Measurements from ENCODE around the gene HOXA3. TPM values are rescaled to one million over a fixed set of nuclear protein-coding genes. Genes with fewer than 3 reads are reported as not detected.

The HOXA3 gene
- total and polyA plus RNA-seq, 10 of the 15 experiments (the other 5 are each of a cell fraction or from before 2014, with no cell fraction given): 0.05 TPM; not detected in 9

DNA sequence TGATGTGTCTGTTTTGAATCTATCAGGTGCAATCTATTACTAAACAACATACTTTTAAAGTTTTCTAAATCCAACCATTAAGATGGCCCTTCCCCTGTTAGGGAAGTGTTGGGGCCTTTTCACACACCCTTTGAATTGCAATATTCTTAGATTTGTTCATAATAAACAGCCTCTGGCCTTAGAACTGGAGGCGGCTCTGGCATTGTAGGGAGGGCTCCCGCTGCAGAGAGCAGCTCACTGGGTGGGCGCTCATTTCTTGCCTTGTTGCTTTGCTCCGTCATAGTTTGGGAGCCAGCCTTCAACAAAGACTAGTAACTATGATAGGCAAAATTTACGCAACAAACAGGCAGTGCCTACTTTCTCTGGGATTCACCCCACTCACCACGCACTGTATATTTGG lies 26.0 kb upstream of the HOXA3 start (continued):
- TF ChIP-seq TAF1 (IDR thresholded peaks at IDR 0.05; ENCODE audit: borderline replicate concordance, low read depth, low read length) (no peak), BRCA1 (IDR thresholded peaks at IDR 0.05; ENCODE audit: low read depth, low read length) (no peak)
- TF ChIP-seq, protein P1, sequence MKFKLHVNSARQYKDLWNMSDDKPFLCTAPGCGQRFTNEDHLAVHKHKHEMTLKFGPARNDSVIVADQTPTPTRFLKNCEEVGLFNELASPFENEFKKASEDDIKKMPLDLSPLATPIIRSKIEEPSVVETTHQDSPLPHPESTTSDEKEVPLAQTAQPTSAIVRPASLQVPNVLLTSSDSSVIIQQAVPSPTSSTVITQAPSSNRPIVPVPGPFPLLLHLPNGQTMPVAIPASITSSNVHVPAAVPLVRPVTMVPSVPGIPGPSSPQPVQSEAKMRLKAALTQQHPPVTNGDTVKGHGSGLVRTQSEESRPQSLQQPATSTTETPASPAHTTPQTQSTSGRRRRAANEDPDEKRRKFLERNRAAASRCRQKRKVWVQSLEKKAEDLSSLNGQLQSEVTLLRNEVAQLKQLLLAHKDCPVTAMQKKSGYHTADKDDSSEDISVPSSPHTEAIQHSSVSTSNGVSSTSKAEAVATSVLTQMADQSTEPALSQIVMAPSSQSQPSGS (IDR thresholded peaks at IDR 0.05; ENCODE audit: low read length): no peak
- TF ChIP-seq, protein P2, sequence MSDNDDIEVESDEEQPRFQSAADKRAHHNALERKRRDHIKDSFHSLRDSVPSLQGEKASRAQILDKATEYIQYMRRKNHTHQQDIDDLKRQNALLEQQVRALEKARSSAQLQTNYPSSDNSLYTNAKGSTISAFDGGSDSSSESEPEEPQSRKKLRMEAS (IDR thresholded peaks at IDR 0.05; ENCODE audit: low read depth, low read length): no peak

DNA sequence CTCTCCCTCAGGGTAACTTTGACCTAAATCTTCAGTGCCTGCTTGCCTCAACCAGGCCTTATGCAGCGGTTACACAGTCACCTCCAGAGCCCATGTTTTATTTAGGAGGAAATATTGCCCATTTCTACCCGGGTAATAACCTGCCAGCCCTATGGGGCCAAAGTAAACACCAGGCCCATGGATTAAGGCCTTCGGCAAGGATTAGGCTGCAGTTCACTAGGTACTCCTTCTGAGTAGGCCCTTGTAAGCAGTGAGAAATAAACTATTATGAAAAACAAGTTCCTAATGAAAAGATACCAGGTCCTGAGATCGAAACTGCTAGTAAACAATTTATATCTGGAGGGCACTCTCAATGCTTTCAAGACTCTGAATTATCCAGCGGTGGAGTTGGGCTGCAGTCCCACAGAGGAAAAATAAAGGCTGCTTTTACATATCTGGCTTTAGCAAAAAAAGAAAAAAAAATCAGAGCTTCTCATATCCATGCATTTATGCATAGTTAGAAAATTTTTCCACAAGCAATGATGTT lies 25.5 kb upstream of the HOXA3 start:
- H3K27me3 ChIP-seq (replicated peaks in 1 of 2; ENCODE audit: control insufficient read depth in 2 of 2, insufficient read depth in 2 of 2, low read length in 1 of 2): peaks cover 11 to 22% of the 10 kb centered on the region in 2 experiments
- TF ChIP-seq ASH2L (IDR thresholded peaks at IDR 0.05; ENCODE audit: borderline replicate concordance, low read depth) (no peak), BMI1 (IDR thresholded peaks at IDR 0.05; ENCODE audit: borderline replicate concordance) (no peak), EGR1 (IDR thresholded peaks at IDR 0.05; ENCODE audit: borderline replicate concordance in 1 of 2, low read depth in 2 of 2, low read length in 2 of 2) (no peak), CREB1 (IDR thresholded peaks at IDR 0.05; ENCODE audit: low read depth) (no peak), NR2F1 (conservative IDR thresholded peaks at IDR 0.05) (no peak), RFX5 (IDR thresholded peaks at IDR 0.05; ENCODE audit: low read depth, low read length) (no peak), TBL1XR1 (IDR thresholded peaks at IDR 0.05; ENCODE audit: low read depth, low read length) (no peak), CBX5 (IDR thresholded peaks at IDR 0.05; ENCODE audit: low read depth) (no peak), CBX3 (IDR thresholded peaks at IDR 0.05; ENCODE audit: borderline replicate concordance, low read depth) (no peak)
- TF ChIP-seq, protein P3, sequence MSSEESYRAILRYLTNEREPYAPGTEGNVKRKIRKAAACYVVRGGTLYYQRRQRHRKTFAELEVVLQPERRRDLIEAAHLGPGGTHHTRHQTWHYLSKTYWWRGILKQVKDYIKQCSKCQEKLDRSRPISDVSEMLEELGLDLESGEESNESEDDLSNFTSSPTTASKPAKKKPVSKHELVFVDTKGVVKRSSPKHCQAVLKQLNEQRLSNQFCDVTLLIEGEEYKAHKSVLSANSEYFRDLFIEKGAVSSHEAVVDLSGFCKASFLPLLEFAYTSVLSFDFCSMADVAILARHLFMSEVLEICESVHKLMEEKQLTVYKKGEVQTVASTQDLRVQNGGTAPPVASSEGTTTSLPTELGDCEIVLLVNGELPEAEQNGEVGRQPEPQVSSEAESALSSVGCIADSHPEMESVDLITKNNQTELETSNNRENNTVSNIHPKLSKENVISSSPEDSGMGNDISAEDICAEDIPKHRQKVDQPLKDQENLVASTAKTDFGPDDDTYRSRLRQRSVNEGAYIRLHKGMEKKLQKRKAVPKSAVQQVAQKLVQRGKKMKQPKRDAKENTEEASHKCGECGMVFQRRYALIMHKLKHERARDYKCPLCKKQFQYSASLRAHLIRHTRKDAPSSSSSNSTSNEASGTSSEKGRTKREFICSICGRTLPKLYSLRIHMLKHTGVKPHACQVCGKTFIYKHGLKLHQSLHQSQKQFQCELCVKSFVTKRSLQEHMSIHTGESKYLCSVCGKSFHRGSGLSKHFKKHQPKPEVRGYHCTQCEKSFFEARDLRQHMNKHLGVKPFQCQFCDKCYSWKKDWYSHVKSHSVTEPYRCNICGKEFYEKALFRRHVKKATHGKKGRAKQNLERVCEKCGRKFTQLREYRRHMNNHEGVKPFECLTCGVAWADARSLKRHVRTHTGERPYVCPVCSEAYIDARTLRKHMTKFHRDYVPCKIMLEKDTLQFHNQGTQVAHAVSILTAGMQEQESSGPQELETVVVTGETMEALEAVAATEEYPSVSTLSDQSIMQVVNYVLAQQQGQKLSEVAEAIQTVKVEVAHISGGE (CRISPR knock-in tag; IDR thresholded peaks at IDR 0.05): no peak
- TF ChIP-seq, protein P4, sequence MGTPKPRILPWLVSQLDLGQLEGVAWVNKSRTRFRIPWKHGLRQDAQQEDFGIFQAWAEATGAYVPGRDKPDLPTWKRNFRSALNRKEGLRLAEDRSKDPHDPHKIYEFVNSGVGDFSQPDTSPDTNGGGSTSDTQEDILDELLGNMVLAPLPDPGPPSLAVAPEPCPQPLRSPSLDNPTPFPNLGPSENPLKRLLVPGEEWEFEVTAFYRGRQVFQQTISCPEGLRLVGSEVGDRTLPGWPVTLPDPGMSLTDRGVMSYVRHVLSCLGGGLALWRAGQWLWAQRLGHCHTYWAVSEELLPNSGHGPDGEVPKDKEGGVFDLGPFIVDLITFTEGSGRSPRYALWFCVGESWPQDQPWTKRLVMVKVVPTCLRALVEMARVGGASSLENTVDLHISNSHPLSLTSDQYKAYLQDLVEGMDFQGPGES (IDR thresholded peaks at IDR 0.05): no peak
- in situ Hi-C loops (cut with MboI) (no loop called here), intact Hi-C loops (cut with micrococcal nuclease; ENCODE audit: unreplicated experiment) (no loop called here)
- H3K79me2 ChIP-seq (ENCODE audit: control insufficient read depth, insufficient read depth, low read length): no peaks in the 10 kb centered on the region
- 40% methylated on average over 5 of the region's 5 CpGs for WGBS (ENCODE audit: insufficient coverage, insufficient replicate concordance, low lambda C conversion rate, missing lambda C conversion rate)
- ChIA-PET CTCF (interaction anchor here (0.6 to 1.1 kb wide), 2 partner anchors 364 to 598 kb away, joined by 3 to 6 read pairs; no protein-coding TSS in a partner anchor), SMC1A (ENCODE audit: uncharacterized antibody, unreplicated experiment) (no interaction called here), RAD21 (ENCODE audit: unreplicated experiment) (no interaction called here), POLR2A (no interaction called here)
- BruUV-seq (replicated peaks): no TSS peak
- no peaks in the 10 kb centered on the region; the same call in 2 of the 3 replicates for H3K9me3 ChIP-seq (replicated peaks; ENCODE audit: control insufficient read depth, insufficient read depth, low read length)
- DNase-seq (ENCODE audit: low read depth, low spot score) (no peak), FAIRE-seq (no peak), ATAC-seq (no peak)
- H3K4me1 ChIP-seq (ENCODE audit: control insufficient read depth, insufficient read depth, low read length): no peaks in the 10 kb centered on the region
- no peak overlapping the region for H3K4me2 ChIP-seq (ENCODE audit: control insufficient read depth, insufficient read depth)
- no peak overlapping the region for H3K27ac ChIP-seq (ENCODE audit: control insufficient read depth, insufficient read depth)
- H3K36me3 ChIP-seq (ENCODE audit: control insufficient read depth in 2 of 2, insufficient read depth in 2 of 2, low read length in 1 of 2): no peaks in the 10 kb centered on the region
- H3K4me3 ChIP-seq: no peak overlapping the region
- H2AFZ ChIP-seq (ENCODE audit: control insufficient read depth, low read depth, low read length): no peak overlapping the region
- no peak overlapping the region for H3K9ac ChIP-seq (ENCODE audit: control insufficient read depth, insufficient read depth, low read length)
- no peaks in the 10 kb centered on the region for H4K20me1 ChIP-seq (ENCODE audit: control insufficient read depth, insufficient read depth)

Measured in GM12878 (cell line).